SIG-M5 (cell line): ENCODE measurements around the gene ACKR1.

ENCODE experiments used
- DNase-seq: peaks from one replicate; lab custom pipeline; 2025; lab: John Stamatoyannopoulos, UW

The ACKR1 gene

DNA sequence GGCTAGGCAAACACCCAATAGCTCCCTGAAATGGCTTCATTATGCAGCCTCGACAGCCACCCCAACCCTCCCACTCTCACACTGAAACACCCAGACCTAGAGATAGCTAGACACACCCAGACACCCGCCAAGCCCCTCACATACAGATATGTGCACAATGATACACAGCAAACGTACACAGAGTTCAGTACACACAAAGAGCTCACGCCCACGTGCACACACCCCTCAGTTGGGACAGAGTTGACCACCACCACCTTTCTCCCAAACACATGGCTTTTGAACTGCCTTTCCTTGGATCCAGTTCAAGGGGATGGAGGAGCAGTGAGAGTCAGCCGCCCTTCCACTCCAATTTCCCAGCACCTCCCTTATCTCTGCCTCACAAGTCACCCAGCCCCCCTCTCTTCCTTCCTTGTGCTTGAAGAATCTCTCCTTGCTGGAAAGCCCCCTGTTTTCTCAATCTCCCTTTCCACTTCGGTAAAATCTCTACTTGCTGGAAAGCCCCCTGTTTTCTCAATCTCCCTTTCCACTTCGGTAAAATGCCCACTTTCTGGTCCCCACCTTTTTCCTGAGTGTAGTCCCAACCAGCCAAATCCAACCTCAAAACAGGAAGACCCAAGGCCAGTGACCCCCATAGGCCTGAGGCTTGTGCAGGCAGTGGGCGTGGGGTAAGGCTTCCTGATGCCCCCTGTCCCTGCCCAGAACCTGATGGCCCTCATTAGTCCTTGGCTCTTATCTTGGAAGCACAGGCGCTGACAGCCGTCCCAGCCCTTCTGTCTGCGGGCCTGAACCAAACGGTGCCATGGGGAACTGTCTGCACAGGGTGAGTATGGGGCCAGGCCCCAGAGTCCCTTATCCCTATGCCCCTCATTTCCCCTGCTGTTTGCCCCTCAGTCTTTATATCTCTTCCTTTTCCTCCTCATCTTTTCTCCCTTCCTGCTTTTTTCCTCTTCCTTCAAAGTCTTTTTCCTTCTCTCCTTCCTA is at the start of gene ACKR1:
Gene ACKR1 (plus strand): TSS at position 715 of the 981 bp plus-strand sequence. CDS start 85 bp downstream, at position 800.
- DNase-seq = no peak

GRCh38 chr1:159161001-159161718 is 43.5 kb upstream of the ACKR1 start:
- no peak for DNase-seq

GRCh38 chr1:159161719-159162026 is 43.0 kb upstream of the ACKR1 start:
- no peak for DNase-seq

- DNase-seq = no peak
Observed at GRCh38 chr1:159162516-159163265, 42.0 kb upstream of the ACKR1 start.

DNA sequence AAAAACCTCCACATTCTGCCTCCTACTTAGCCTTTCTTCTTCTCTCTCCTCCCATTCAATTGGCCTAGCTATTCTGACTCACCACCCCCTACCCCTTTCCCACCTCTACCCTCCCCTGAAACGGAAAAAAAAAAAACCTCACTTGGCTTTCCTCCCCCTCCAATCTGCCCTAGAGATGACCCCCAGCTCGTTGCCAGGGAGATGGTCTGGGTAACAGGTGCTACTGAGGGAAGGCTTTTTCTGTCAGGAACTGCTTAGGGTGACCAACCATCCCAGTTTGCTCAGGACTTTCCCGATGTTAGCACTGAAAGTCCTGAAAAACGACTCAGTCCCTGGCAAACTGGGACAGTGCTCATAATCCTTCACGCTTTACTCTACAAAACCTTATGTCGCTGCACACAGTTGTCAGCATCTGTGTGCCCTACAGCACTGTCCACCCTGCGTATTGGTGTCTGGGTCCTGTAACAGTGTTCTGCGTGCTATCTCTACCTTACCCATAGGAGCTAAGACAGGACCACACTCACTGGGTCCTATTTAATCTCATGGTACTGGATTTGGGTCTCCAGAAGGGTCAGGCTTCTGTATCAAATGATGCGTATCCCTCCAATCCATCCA is 41.0 kb upstream of the ACKR1 start:
- DNase-seq = no peak

GRCh38 chr1:159168043-159168442 is 36.6 kb upstream of the ACKR1 start:
- no peak for DNase-seq

DNA sequence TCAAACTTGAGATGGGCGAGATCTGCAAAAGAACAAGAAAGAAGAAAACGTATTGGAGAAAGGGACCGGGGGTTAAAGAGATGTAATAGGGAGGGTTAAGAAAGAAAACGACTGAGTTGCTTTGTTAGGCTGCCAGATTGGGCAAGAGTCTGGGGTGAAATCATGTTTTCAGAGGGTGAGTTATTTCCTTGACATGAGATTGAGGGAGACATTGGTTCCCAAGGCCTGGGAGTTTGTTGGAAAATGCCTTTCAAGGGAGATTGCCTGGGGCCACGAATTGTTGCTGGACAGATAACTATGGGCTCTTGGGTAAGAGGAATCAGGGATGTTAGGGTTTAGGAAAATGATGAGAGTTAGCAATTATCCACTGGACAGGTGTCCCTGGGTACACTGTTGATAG is 34.0 kb upstream of the ACKR1 start:
- DNase-seq = no peak

- no peak for DNase-seq
Observed at GRCh38 chr1:159171254-159171687, 33.4 kb upstream of the ACKR1 start, which contains the start of gene CADM3. CADM3 (plus strand) TSS chr1:159171615; CDS start chr1:159171766, 151 bp downstream.

- no peak for DNase-seq
Observed at GRCh38 chr1:159171688-159172501, 32.8 kb upstream of the ACKR1 start.

DNA sequence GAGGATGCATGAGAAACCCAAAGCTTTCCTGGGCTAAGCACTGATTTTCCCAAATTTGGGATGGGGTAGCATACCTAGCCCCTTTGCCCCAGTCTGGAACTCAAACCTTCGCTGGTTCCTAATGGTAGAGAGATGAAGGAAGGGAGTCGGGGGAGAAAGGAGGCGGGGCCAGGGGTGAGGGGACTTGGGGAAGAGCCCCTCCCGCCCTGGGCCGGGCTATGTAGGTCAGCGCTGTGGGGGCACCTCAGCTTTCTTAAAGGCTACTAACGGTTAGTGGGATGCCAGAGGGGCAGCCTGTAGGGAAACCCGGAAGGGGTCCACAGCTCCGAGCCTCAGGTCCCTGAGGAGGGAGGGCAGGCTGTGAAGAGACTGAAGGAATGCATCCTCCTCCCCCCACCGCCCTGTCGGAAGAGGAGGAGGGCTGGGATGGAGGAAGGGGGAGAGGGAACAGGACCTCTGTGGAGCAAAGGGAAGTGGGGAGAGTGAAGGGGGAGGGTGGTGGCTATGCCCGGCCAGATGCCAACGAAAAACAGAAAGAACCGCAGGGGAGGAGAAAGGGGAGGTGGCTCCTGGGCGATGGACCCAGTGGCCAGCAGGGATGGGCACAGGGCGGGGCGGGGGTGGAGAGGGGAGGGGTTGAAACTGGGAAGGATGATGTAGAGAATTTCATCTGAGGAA is 31.9 kb upstream of the ACKR1 start:
- DNase-seq = no peak

- DNase-seq = no peak
Observed at GRCh38 chr1:159173320-159173719, 31.4 kb upstream of the ACKR1 start.

DNA sequence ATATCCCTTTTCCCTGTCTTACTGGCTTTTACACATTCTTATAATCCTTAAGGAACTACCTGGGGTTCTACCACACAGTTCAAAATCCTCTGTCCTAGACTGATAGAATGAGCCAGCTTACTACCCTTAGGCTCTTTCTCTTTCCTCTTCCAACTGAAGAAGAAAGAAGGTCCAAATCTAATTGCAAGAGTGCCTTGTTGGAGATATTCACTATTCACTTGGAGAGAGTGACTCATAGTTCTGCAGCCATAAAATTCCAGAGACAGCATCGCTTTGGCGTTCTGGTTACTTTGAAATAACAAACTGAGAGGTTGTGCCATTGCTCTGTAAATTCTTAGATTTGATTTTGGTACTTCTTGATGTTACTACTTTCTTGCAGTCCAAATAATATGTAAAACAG is 29.1 kb upstream of the ACKR1 start:
- DNase-seq = no peak

DNA sequence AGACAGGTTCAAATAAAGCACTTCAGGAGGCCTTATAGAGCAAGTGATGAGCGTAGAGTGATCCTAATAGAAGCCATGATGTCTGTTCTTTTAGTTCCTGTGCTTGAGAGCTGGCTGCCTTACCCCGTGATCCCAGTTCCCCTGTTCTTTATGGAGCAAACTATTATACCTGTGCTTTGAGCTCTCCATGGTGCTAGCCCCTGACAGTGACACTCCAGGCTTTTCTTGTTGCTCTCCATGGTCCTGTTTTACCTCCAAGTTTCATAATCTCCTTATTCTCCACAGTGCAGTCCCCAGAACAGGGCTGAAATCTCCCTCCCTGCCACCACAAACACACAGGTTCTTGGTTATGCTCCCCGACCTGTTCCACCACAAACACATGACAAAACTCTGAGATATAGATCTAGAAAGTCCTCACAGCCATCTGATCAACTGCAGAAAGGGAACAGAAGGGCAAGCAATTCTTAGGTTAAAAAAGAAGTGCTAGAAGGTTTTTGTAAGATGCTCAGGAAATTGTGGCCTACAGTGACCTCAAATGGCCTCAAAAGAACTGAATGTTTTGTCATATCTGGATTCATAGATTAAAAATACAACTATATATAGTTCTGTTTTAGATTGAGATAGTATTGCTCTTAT is 27.3 kb upstream of the ACKR1 start:
- no peak for DNase-seq

- DNase-seq = no peak
Observed at GRCh38 chr1:159179906-159180305, 24.8 kb upstream of the ACKR1 start.

DNA sequence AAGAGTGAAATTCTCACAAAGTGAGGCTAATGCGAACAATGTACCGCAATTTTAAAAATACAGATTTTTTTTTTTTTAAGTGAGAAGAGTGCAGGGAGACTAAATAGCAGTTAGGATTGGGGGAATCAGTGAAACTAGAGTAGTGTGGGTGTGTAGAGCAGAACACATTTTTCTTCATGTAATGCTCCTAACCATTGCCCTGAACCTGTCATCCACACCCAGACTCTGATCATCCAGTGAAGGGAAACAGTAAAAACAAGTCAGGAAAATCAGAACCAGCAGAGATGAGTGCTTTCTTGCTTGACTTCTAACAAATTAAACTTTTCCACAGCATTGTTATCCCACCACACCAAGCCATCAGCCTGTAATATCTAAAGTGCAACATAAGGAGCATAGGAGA is 24.2 kb upstream of the ACKR1 start:
- no peak for DNase-seq

DNA sequence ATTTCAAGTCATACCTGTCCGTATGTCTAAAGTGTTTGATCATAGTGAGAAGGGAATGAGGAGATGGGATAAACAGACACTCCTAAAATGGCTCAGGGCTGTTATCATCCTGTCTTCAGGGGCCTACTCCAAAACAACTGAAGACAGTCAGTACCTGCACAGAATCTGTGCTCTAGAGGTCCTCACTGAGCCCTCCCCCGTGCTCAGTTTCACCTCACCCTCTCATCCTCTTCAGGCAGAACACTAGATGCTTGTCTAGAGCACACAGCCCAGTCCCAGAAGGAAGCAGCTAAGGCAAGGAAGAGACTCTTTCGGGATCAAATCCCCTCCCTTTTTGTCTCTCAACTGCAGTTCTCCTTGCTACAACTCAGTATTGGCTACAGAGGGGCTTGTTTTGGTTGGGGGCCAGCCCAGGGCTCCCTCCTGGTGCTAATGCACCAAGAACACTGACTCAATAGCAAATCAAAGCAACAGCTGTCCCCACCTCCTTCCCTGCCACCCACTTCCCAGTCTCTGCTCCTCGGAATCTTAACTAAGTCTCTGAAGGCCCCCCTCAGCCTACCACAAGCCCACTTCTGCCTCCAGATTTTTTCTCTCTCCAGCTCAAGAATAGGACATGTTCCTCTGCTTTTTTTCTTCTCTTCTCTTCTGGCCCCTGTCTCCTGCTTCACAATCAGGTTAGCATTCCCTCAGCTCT is 23.2 kb upstream of the ACKR1 start:
- DNase-seq = no peak

GRCh38 chr1:159184201-159184600 is 20.5 kb upstream of the ACKR1 start:
- no peak for DNase-seq

- DNase-seq = no peak
Observed at GRCh38 chr1:159185121-159185520, 19.6 kb upstream of the ACKR1 start.

GRCh38 chr1:159187033-159187432 is 17.6 kb upstream of the ACKR1 start:
- no peak for DNase-seq
